ENCODE results near the gene UGT1A8. TPM values are rescaled to one million over a fixed set of nuclear protein-coding genes. Genes with fewer than 3 reads are reported as not detected.

Gene UGT1A8
- total RNA-seq, 2 experiments from 2014 or later, result not detected

GRCh38 chr2:233820774-233821105 is 203.3 kb downstream of the UGT1A8 start:
- Histone ChIP-seq H3K36me3 (ENCODE audit: insufficient read depth, low read length) (no peaks in the 10 kb centered on the region), H3K4me2 (ENCODE audit: low read length) (no peak overlapping the region), H3K4me1 (ENCODE audit: insufficient read depth, low read length, poor library complexity, severe bottlenecking) (no peaks in the 10 kb centered on the region), H3K27ac (ENCODE audit: low read depth, low read length, poor library complexity, severe bottlenecking) (no peak overlapping the region), H3K4me3 (ENCODE audit: low read depth, low read length, poor library complexity, severe bottlenecking) (no peak overlapping the region), H2AFZ (ENCODE audit: low read length) (no peak overlapping the region), H3K79me2 (ENCODE audit: insufficient read depth, low read depth, low read length) (no peaks in the 10 kb centered on the region), H4K20me1 (ENCODE audit: insufficient read depth, low read length) (no peaks in the 10 kb centered on the region), H3K9me2 (ENCODE audit: insufficient read depth, low read length) (no peaks in the 10 kb centered on the region), H3K9me3 (ENCODE audit: low read length) (no peaks in the 10 kb centered on the region)
- no TSS peak for BruUV-seq (replicated peaks)
- DNase-seq (ENCODE audit: low spot score), result no peak
- ChIA-PET POLR2A (interaction anchor here (0.6 kb wide), 1 partner anchor 51 kb away, joined by 4 read pairs; no protein-coding TSS in a partner anchor), CTCF (ENCODE audit: unreplicated experiment) (interaction anchor here (0.5 kb wide), 1 partner anchor 38 kb away, joined by 3 read pairs; no protein-coding TSS in a partner anchor)
- intact Hi-C loops (cut with micrococcal nuclease; ENCODE audit: unreplicated experiment), result no loop called here
- TF ChIP-seq, protein P1, sequence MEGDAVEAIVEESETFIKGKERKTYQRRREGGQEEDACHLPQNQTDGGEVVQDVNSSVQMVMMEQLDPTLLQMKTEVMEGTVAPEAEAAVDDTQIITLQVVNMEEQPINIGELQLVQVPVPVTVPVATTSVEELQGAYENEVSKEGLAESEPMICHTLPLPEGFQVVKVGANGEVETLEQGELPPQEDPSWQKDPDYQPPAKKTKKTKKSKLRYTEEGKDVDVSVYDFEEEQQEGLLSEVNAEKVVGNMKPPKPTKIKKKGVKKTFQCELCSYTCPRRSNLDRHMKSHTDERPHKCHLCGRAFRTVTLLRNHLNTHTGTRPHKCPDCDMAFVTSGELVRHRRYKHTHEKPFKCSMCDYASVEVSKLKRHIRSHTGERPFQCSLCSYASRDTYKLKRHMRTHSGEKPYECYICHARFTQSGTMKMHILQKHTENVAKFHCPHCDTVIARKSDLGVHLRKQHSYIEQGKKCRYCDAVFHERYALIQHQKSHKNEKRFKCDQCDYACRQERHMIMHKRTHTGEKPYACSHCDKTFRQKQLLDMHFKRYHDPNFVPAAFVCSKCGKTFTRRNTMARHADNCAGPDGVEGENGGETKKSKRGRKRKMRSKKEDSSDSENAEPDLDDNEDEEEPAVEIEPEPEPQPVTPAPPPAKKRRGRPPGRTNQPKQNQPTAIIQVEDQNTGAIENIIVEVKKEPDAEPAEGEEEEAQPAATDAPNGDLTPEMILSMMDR (conservative IDR thresholded peaks at IDR 0.05; ENCODE audit: low read length), result no peak
- no peak for TF ChIP-seq EZH2phosphoT487 (IDR thresholded peaks at IDR 0.05; ENCODE audit: borderline replicate concordance, low read depth, low read length)

- TF ChIP-seq, protein P1 (conservative IDR thresholded peaks at IDR 0.05; ENCODE audit: low read length), result no peak
- TF ChIP-seq EZH2phosphoT487 (IDR thresholded peaks at IDR 0.05; ENCODE audit: borderline replicate concordance, low read depth, low read length), result no peak
- no peak overlapping the region for H3K4me2 ChIP-seq (ENCODE audit: low read length)
- H3K79me2 ChIP-seq (ENCODE audit: insufficient read depth, low read depth, low read length), result no peaks in the 10 kb centered on the region
- no peak for DNase-seq (ENCODE audit: low spot score)
- no peaks in the 10 kb centered on the region for H3K4me1 ChIP-seq (ENCODE audit: insufficient read depth, low read length, poor library complexity, severe bottlenecking)
- POLR2A ChIA-PET, result no interaction called here
- no peaks in the 10 kb centered on the region for H3K9me3 ChIP-seq (ENCODE audit: low read length)
- no peaks in the 10 kb centered on the region for H3K9me2 ChIP-seq (ENCODE audit: insufficient read depth, low read length)
- no peak overlapping the region for H3K4me3 ChIP-seq (ENCODE audit: low read depth, low read length, poor library complexity, severe bottlenecking)
- H3K36me3 ChIP-seq (ENCODE audit: insufficient read depth, low read length), result no peaks in the 10 kb centered on the region
- H3K27ac ChIP-seq (ENCODE audit: low read depth, low read length, poor library complexity, severe bottlenecking), result no peak overlapping the region
- intact Hi-C loops (cut with micrococcal nuclease; ENCODE audit: unreplicated experiment), result no loop called here
- no TSS peak for BruUV-seq (replicated peaks)
- H2AFZ ChIP-seq (ENCODE audit: low read length), result no peak overlapping the region
- H4K20me1 ChIP-seq (ENCODE audit: insufficient read depth, low read length), result no peaks in the 10 kb centered on the region
- CTCF ChIA-PET (ENCODE audit: unreplicated experiment), result no interaction called here
Measured at GRCh38 chr2:233821196-233821595, 203.8 kb downstream of the UGT1A8 start.

DNA sequence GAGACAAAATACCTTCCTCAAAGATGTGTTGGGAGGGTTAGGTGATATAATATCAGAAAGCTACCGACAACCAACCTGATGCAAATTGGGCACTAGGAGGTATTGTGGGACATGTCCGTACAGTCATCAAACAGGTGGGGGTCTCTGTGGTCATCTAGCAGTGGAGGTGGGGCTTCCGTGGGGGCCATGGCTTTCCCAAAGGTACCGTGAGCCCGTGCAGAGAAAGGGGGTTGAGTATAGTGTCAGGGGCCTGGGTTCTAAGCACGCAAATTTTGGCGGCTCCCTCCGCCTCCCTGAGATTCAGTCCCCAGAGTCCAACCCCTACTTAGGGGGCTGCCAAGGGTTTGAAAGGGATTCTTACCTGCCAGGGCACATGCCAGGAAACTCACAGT is 204.3 kb downstream of the UGT1A8 start:
- H2AFZ ChIP-seq (ENCODE audit: low read length), result no peak overlapping the region
- ChIA-PET CTCF (ENCODE audit: unreplicated experiment) (no interaction called here), POLR2A (no interaction called here)
- no peak for DNase-seq (ENCODE audit: low spot score)
- intact Hi-C loops (cut with micrococcal nuclease; ENCODE audit: unreplicated experiment), result no loop called here
- no peak overlapping the region for H3K4me2 ChIP-seq (ENCODE audit: low read length)
- no peaks in the 10 kb centered on the region for H4K20me1 ChIP-seq (ENCODE audit: insufficient read depth, low read length)
- BruUV-seq (replicated peaks), result no TSS peak
- H3K36me3 ChIP-seq (ENCODE audit: insufficient read depth, low read length), result no peaks in the 10 kb centered on the region
- no peak overlapping the region for H3K27ac ChIP-seq (ENCODE audit: low read depth, low read length, poor library complexity, severe bottlenecking)
- no peaks in the 10 kb centered on the region for H3K79me2 ChIP-seq (ENCODE audit: insufficient read depth, low read depth, low read length)
- no peaks in the 10 kb centered on the region for H3K9me2 ChIP-seq (ENCODE audit: insufficient read depth, low read length)
- H3K4me1 ChIP-seq (ENCODE audit: insufficient read depth, low read length, poor library complexity, severe bottlenecking), result no peaks in the 10 kb centered on the region
- no peak for TF ChIP-seq EZH2phosphoT487 (IDR thresholded peaks at IDR 0.05; ENCODE audit: borderline replicate concordance, low read depth, low read length)
- TF ChIP-seq, protein P1 (conservative IDR thresholded peaks at IDR 0.05; ENCODE audit: low read length), result no peak
- no peaks in the 10 kb centered on the region for H3K9me3 ChIP-seq (ENCODE audit: low read length)
- no peak overlapping the region for H3K4me3 ChIP-seq (ENCODE audit: low read depth, low read length, poor library complexity, severe bottlenecking)

All from OCI-LY7 (cell line).